G401.6 (cell line): ENCODE results near the gene DUSP28.
A peak's percentile ranks its signal among the peaks of the same experiment; 100 is the strongest.
"Not testable (repeated sequence)": the region's sequence is repeated elsewhere in the genome, so short reads cannot be mapped to it uniquely, and the experiment has no call there.

Source experiments
- FAIRE-seq: peaks from 2 replicates; lab custom pipeline; 2012; peaks lifted over from hg19 to GRCh38; lab: Jason Lieb, UNC

The DUSP28 gene

GRCh38 chr2:240560084-240560479 is at the start of gene DUSP28:
Gene DUSP28 (plus strand): TSS chr2:240560357. CDS start chr2:240560685, 328 bp downstream.
- FAIRE-seq = no peak

- no peak for FAIRE-seq
Measured at GRCh38 chr2:240510513-240511210, 49.5 kb upstream of the DUSP28 start.

GRCh38 chr2:240511351-240512108 is 48.6 kb upstream of the DUSP28 start:
- no peak for FAIRE-seq

GRCh38 chr2:240512109-240512485 is 48.1 kb upstream of the DUSP28 start:
- FAIRE-seq = no peak

GRCh38 chr2:240512666-240513535 is 47.3 kb upstream of the DUSP28 start:
- no peak for FAIRE-seq

- FAIRE-seq = peak; percentile 53
Measured at GRCh38 chr2:240513549-240514287, 46.4 kb upstream of the DUSP28 start.

GRCh38 chr2:240514631-240515030 is 45.5 kb upstream of the DUSP28 start:
- FAIRE-seq = no peak

- FAIRE-seq = no peak
Measured at GRCh38 chr2:240517342-240517741, 42.8 kb upstream of the DUSP28 start.

- no peak for FAIRE-seq
Measured at GRCh38 chr2:240518981-240519380, 41.2 kb upstream of the DUSP28 start.

GRCh38 chr2:240519396-240520129 is 40.6 kb upstream of the DUSP28 start:
- FAIRE-seq = no peak

GRCh38 chr2:240520130-240520973 is 39.8 kb upstream of the DUSP28 start:
- no peak for FAIRE-seq

GRCh38 chr2:240520974-240521350 is 39.2 kb upstream of the DUSP28 start:
- FAIRE-seq = no peak

GRCh38 chr2:240521885-240522284 is 38.3 kb upstream of the DUSP28 start:
- not testable (repeated sequence) for FAIRE-seq

GRCh38 chr2:240522406-240522805 is 37.8 kb upstream of the DUSP28 start:
- no peak for FAIRE-seq

GRCh38 chr2:240523451-240524281 is 36.5 kb upstream of the DUSP28 start:
- no peak for FAIRE-seq

- FAIRE-seq = no peak
Measured at GRCh38 chr2:240524963-240525718, 35.0 kb upstream of the DUSP28 start.

- no peak for FAIRE-seq
Measured at GRCh38 chr2:240525802-240526201, 34.4 kb upstream of the DUSP28 start.

GRCh38 chr2:240526521-240526920 is 33.6 kb upstream of the DUSP28 start:
- no peak for FAIRE-seq
